Stimulated activated effector memory CD8-positive, alpha-beta T cell treated with anti-CD3 and anti-CD28 coated beads, Interleukin-12 subunit alpha, Interleukin-12 subunit beta, amount 100 ng/mL, for 72 hours (primary cell): Measurements from ENCODE around the gene VEPH1.
A peak's percentile ranks its signal among the peaks of the same experiment; 100 is the strongest.

ENCODE experiments used
- ATAC-seq: fragments of 150-1000 bp; cut with Tn5 transposase; 2 replicates; pipeline ENCODE4 v1.10.0; 2021
- DNase-seq, 2 donors: peaks; one replicate each; pipeline ENCODE4 v3.0.0; 2021 to 2022; ENCODE audit warnings: low spot score in 2 of 2
- H3K27ac Mint-ChIP-seq: one replicate; pipeline ENCODE4 v1.8.0; 2022; ENCODE audit warnings: mild to moderate bottlenecking, mixed read lengths
- H3K36me3 Mint-ChIP-seq: one replicate; pipeline ENCODE4 v1.8.0; 2022; ENCODE audit warnings: mild to moderate bottlenecking, mixed read lengths
- H3K4me1 Mint-ChIP-seq: one replicate; pipeline ENCODE4 v1.8.0; 2022; ENCODE audit warnings: mixed read lengths
- H3K4me3 Mint-ChIP-seq: one replicate; pipeline ENCODE4 v1.8.0; 2022; ENCODE audit warnings: mild to moderate bottlenecking, mixed read lengths
- H3K9me3 Mint-ChIP-seq: one replicate; pipeline ENCODE4 v1.8.0; 2022; ENCODE audit warnings: mixed read lengths

The VEPH1 gene

DNA sequence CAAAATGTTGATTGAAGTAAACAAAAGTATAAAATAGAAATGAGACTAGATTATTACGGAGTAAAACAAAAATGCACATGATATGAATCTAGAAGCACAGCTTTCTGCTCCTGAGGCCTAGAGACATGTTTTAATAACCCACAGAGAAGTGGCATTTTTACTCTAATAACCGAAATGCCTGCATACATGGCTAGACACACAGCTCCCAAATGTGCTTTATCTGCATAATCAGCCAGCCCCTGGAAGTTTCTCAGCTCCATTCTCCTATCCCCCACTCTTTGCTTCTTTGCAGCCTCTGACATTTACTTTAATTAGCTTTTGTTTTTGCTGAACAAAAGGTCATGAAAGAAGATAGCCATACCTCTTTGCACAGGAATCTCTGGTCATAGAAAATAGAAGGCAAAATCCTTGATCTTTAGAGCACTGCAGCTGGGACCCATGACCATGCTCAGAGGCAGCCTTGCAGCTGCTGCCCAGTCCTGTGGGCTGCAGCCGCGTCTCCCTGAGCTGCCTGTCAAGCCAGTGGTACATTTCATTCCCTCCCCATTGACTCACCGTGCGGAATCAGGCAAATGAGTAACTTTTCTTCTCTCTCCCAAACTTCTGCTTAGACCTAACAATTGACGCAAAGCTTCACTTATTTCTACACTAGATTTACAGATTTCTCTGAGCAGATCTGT is at the start of gene VEPH1:
TSS of gene VEPH1 (minus strand) at position 501 of the 680 bp plus-strand sequence. CDS start 8,067 bp downstream, outside the sequence.
- H3K4me1 Mint-ChIP-seq, result no peaks in the 10 kb centered on the region
- no peak for DNase-seq
- ATAC-seq, result no peak
- peaks cover 5% of the 10 kb centered on the region for H3K9me3 Mint-ChIP-seq
- no peak within 1 kb of the TSS for H3K27ac Mint-ChIP-seq
- no peaks in the 10 kb centered on the region for H3K36me3 Mint-ChIP-seq
- no peak within 1 kb of the TSS for H3K4me3 Mint-ChIP-seq

DNA sequence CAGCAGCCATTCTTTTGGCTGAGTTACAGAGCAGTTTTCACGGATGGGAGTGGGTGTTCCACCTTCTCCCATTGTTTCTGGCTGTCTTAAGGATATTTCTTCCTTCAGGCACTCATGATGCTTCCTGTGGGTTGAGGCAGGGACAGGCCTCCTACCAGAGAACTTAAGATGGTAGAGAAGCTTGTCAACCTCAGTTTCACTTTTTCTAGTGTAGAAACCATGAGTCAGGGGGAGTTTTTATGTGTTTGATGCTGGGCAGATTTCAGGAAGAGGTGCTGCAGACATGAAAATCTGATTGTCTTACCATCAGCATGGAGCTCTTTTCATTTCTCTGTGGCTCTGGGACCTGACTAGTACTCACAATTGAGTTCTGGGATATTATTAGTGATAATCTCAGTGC is 48.7 kb upstream of the VEPH1 start:
- Mint-ChIP-seq H3K36me3 (no peaks in the 10 kb centered on the region), H3K9me3 (peaks cover 13% of the 10 kb centered on the region)
- DNase-seq, result no peak

DNA sequence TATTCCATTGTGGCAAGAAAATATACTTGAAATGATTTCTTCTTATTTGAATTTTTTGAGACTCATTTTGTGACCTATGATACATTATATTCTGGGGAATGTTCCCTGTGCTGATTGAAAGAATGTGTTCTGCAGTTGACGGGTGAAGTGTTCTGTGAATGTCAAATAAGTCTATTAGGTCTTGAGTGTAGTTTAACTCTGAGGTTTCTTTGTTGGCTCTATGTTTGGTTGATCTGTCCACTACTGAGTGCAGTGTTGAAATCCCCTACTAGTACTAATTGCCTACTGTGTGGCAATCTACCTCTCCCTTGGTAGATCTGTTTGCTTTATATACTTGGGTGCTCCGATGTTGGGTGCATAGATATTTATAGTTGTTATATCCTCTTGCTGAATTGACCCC is 46.3 kb upstream of the VEPH1 start:
- Mint-ChIP-seq H3K4me1 (no peaks in the 10 kb centered on the region), H3K9me3 (peaks cover 13% of the 10 kb centered on the region), H3K36me3 (no peaks in the 10 kb centered on the region), H3K27ac (no peak overlapping the region), H3K4me3 (no peak overlapping the region)
- ATAC-seq (no peak), DNase-seq (no peak)

More for the DNA sequence above, 48.7 kb upstream of the VEPH1 start:
- Mint-ChIP-seq H3K27ac (no peak overlapping the region), H3K4me1 (no peaks in the 10 kb centered on the region), H3K4me3 (no peak overlapping the region)
- ATAC-seq, result peak; percentile 36

DNA sequence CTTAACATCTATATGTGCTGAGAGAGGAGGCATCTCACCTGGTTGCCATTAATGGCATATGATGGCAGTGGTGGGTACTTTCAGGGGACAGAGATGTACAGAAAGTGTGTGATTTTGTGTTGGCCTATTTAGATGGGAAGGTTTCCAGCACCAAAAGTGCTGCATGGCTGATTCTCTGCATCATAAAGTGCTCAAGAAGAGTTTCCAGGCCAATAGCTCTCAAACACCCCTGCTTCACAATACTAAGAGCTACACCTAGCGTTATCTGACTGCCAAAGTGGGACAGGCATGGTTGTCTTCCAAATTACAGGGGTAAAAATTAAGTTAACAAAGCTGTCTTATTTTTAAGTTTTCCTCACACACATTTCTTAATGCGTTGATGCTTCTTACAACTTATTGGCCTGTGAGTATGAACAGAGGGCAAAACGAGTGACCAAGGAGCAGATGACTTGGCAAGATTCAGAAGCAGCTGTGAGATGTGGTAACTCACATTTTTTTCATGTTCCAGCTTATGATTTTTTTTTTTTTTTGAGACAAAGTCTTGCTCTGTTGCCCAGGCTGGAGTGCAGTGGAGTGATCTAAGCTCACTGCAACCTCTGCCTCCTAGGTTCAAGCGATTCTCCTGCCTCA is 41.4 kb upstream of the VEPH1 start:
- no peak overlapping the region for H3K4me3 Mint-ChIP-seq
- no peaks in the 10 kb centered on the region for H3K4me1 Mint-ChIP-seq
- no peak for ATAC-seq
- no peak for DNase-seq
- peaks cover 5% of the 10 kb centered on the region for H3K9me3 Mint-ChIP-seq
- no peak overlapping the region for H3K27ac Mint-ChIP-seq
- no peaks in the 10 kb centered on the region for H3K36me3 Mint-ChIP-seq

DNA sequence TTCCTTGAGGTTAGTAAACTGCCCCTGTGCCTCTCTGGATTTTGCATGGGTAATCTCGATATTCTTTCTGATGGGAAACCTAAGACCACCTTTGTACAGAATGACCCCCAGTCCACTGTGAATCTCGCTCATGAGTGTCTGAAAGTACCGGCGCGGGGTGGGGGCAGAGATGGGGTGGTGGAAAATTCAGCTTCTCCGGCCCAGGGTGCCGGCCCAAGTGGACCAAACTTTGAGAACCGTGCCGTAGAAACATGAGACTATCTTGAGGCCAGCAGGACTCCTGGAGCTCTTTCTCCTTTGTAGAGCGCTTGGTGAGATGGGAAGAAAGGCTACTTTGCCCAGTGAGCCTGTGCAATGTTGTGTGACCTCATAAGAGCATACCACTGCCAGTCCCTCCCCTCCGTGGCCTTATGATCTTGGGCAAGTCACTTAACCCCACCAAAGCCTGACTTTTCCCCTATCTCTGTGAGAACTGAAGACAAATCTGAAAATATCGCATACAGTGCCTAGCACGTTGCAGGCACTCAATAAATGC is 40.4 kb upstream of the VEPH1 start:
- Mint-ChIP-seq H3K4me3 (no peak overlapping the region), H3K36me3 (no peaks in the 10 kb centered on the region), H3K4me1 (no peaks in the 10 kb centered on the region), H3K27ac (no peak overlapping the region), H3K9me3 (peaks cover 5% of the 10 kb centered on the region)
- DNase-seq, result no peak
- ATAC-seq, result no peak

DNA sequence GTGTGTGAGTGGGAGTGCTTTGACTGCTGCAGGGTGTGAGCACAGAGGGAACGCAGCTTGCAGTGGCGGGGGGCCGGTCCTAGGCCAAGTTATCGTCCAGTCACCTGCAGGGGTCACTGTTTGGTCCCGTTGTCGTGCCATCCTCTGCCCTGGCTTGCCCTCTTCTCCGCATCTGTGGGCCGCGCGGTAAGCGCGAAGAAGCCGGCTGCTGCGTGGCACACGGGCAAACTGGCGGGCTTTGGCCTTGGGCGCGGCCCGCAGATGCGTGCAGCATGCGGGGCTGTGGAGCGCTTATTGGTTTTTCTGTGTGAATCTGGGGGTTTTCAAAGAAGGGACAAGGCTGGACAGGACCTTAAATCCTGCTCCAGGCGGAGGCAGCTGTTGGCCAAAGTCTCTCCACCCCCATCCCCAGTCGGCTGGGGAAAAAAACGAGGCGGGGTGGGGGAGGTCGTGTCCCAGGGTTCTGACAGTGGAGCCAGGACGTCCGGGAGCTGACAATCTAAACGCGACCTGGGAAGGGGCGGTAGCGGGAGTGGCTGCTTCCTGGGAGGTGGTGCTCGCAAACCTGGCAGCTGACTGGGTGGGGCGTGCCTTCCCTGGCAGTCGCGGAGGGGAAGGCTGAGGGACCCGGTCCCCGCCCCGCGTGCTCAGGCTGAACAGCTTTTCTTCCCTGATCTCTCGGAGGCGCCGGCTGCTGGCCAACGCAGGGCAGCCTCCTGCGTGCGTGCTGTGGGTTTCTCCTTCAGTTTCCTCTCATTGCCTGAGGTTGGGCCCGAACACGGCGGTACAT is 39.7 kb upstream of the VEPH1 start:
- no peak for ATAC-seq
- no peak overlapping the region for H3K27ac Mint-ChIP-seq
- peaks cover 5% of the 10 kb centered on the region for H3K9me3 Mint-ChIP-seq
- DNase-seq, result no peak
- H3K36me3 Mint-ChIP-seq, result no peaks in the 10 kb centered on the region
- no peak overlapping the region for H3K4me3 Mint-ChIP-seq
- H3K4me1 Mint-ChIP-seq, result no peaks in the 10 kb centered on the region

DNA sequence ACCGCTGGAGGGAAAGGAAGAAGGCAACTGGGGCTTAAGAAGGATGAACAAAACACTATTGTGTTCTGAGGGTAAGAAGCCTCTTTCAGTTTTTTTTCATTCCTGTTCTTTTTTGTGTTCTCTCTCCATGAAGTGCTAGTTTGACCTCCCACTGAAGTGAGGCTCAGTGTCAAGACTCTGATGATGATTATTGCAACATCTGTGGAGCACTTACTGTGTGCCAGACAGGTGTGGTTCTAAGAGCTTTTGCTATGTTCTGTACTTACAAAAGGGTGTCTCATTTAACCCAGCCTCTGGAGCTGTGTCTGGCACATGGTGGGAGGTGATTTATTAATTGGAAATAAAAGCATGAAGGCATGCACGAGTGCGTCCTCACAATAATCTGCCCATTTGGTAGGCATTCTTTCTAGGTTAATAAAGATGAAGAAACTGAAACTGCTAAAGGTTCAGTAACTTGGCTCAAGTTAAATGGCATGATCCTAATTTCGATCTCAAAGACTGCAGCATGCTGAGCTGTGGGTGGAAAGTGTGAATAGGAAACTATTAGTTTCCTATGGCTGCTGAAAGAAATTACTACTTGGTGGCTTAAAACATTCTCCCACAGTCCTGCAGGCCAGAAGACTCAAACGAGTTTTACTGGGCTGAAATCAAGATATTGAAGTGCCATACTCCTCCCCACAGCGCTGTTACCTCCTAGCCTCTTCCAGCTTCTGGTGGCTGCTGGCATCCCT is 38.5 kb upstream of the VEPH1 start:
- Mint-ChIP-seq H3K36me3 (no peaks in the 10 kb centered on the region), H3K9me3 (peaks cover 5% of the 10 kb centered on the region), H3K4me1 (no peaks in the 10 kb centered on the region), H3K27ac (no peak overlapping the region), H3K4me3 (no peak overlapping the region)
- ATAC-seq (no peak), DNase-seq (no peak)

DNA sequence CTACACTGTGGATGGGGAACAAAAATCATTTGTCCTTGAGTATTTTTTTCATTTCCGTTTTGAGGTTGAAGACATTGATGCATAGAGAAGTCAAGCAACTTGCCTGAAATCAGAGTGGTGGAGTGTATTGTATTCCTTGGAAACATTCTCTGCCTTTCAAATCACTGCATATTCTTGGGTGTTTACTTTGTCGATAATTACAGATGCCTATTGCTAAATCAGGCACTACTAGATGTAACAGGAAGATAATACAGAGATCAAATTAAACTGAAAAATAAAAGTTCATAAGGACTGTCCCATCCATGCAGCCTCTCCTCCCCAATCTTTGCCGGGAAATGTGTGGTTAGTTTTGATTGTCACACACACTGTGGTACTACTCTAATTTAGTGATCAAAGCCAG is 37.4 kb upstream of the VEPH1 start:
- DNase-seq (no peak), ATAC-seq (no peak)
- peaks cover 5% of the 10 kb centered on the region for H3K9me3 Mint-ChIP-seq
- H3K27ac Mint-ChIP-seq, result no peak overlapping the region
- H3K4me1 Mint-ChIP-seq, result no peaks in the 10 kb centered on the region
- H3K4me3 Mint-ChIP-seq, result no peak overlapping the region
- no peaks in the 10 kb centered on the region for H3K36me3 Mint-ChIP-seq

DNA sequence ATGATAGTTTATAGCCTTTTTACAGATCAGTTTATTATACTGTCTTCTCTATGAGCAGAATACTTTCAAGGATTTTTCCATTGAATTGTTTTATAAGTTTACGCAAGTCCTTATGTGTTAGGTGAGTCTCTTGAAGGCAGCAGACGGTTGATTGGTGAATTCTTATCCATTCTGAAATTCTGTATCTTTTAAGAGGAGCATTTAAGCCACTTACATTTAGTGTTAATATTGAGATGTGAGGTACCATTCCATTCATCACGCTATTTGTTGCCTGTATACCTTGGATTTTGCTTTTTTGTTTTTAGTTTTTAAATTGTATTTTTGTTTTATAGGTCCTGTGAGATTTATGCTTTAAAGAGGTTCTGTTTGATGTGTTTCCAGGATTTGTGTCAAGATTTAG is 32.5 kb upstream of the VEPH1 start:
- H3K4me3 Mint-ChIP-seq, result no peak overlapping the region
- H3K4me1 Mint-ChIP-seq, result no peaks in the 10 kb centered on the region
- no peaks in the 10 kb centered on the region for H3K36me3 Mint-ChIP-seq
- ATAC-seq (no peak), DNase-seq (no peak)
- H3K27ac Mint-ChIP-seq, result no peak overlapping the region
- H3K9me3 Mint-ChIP-seq, result no peaks in the 10 kb centered on the region

DNA sequence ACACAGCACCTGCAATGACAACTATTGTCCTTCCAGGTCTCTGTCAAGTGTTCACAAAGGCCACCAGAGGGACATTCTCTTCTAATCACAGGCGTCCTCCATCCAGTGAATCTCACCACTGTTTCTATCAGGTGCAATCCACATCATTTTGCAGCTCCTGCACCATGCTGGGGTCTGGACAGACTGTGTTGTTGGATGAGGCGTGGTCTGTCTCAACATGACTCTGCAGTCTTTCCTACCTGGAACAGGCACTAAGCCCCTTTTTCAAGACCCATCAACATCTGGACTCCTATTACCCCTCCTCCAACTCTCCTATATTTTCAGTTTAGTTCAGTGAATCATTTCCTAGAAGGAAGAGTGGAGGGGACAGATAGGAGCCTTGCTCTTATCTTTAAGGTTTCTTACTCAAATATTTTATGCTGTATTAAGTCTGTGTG is 31.5 kb upstream of the VEPH1 start:
- no peak overlapping the region for H3K27ac Mint-ChIP-seq
- no peaks in the 10 kb centered on the region for H3K4me1 Mint-ChIP-seq
- H3K36me3 Mint-ChIP-seq, result no peaks in the 10 kb centered on the region
- no peak overlapping the region for H3K4me3 Mint-ChIP-seq
- ATAC-seq (no peak), DNase-seq (no peak)
- no peaks in the 10 kb centered on the region for H3K9me3 Mint-ChIP-seq

DNA sequence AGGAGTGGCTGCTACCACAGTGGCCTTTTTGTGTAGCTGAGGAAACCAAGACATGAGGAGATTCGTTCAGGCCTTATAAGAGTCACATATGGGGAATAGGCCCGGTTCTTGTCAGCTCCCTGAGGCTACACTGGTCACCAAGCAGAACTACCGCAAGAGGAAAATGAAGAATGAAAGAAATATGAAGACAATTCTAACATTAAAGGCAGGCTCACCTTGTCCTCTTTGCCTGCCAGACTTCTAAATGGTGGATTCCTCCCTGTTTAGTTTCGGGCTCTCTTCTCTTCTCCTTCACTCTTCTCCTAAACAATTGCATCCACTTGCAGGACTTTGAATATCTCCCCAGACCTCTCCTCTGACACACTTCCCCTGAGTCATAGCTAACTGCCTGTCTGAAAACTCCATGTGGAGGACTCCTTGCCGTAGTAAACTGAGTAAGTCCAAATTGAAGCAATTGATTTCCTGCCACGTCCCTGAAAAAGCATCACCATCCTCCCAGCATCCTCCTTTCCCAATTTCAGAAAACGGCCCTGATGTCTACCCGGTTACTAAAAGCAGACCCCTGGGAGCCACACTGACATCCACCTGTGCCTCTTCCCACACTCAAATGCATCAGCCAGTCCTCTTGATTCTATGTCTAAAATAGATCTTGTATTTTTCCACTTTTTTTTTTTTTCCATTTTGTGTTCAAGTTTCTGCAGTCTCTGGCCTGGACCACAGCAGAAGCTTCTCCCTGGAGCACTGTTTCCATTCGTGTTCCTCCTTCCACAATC is 30.3 kb upstream of the VEPH1 start:
- Mint-ChIP-seq H3K27ac (no peak overlapping the region), H3K4me3 (no peak overlapping the region), H3K4me1 (no peaks in the 10 kb centered on the region), H3K9me3 (no peaks in the 10 kb centered on the region), H3K36me3 (no peaks in the 10 kb centered on the region)
- ATAC-seq, result no peak
- no peak for DNase-seq

DNA sequence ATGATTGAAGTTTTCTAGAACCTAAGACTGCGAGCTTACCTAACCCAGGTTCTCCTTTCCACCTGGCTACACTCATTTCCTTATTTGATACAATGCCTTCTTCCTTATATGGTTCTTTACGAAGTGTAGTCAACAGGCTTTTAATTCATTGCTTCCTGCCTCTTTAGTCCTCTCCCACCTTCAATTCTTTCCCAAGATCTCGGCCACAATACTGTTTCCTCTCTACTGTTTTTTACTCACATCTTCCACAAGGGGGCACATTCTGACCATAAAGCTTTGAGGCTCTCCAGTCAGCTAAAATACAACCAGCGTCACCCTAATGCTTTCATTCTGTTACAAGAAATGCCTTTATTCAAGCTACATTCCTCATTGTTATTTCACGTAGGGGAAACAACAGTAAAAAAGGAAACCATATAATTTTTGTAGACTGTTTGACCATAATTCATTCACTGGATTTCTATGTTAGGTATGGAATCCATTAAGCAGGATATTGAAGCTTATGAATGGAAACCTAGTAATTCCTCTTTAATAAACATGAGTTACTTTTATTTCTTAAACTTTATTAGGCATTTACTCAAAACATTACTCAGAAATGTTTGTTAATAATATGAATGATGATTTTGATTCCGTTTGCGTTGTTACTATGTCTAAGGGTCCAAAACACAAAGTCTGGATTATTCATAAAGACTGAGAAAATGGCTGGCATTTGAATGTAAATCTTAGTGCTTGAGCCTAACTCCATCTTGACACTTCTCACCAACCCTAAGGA is 29.5 kb upstream of the VEPH1 start:
- H3K36me3 Mint-ChIP-seq, result no peaks in the 10 kb centered on the region
- H3K4me3 Mint-ChIP-seq, result no peak overlapping the region
- H3K9me3 Mint-ChIP-seq, result no peaks in the 10 kb centered on the region
- no peak overlapping the region for H3K27ac Mint-ChIP-seq
- DNase-seq (no peak), ATAC-seq (peak; percentile 60)
- no peaks in the 10 kb centered on the region for H3K4me1 Mint-ChIP-seq

DNA sequence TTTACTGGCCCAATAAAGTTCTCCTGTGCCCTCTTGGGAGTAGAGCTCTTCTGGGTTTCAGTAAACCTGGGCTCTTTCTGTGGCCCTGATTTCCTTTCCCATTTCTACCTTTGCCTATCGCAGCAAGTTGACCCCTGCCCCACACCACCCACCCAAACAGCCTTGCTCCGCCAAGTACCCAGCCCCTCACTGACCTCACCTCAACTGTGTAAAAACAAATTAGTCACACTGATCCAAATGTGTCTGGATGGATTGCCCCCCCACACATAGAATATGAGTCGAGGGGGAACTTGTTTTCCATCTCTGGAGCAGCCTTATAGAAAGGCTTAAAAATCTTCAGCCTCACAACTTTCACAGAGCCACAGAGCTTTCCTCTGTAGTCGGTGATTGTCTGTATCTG is 28.6 kb upstream of the VEPH1 start:
- Mint-ChIP-seq H3K9me3 (no peaks in the 10 kb centered on the region), H3K4me1 (no peaks in the 10 kb centered on the region), H3K4me3 (no peak overlapping the region), H3K36me3 (no peaks in the 10 kb centered on the region), H3K27ac (no peak overlapping the region)
- ATAC-seq (no peak), DNase-seq (no peak)

DNA sequence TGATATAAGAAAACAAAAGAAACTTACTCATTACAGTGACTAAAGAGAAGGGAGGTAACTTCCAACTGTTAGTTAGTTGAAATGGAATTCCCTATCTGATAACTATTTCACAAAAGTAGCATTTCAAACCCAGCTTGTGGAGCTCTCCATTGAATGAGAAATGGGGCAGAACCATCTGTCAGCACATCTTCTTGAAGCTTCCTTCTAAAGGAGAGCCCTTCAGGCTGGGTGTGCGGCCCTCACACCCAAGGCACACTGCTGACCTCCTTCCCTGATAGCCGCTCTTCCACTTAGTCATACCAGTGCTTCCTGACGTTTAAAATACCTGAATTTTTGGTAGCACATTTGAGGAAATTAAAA is 28.1 kb upstream of the VEPH1 start:
- Mint-ChIP-seq H3K36me3 (no peaks in the 10 kb centered on the region), H3K4me3 (no peak overlapping the region), H3K4me1 (no peaks in the 10 kb centered on the region), H3K9me3 (no peaks in the 10 kb centered on the region), H3K27ac (no peak overlapping the region)
- ATAC-seq, result no peak
- no peak for DNase-seq
